Stimulated activated CD8-positive, alpha-beta memory T cell treated with anti-CD3 and anti-CD28 coated beads, Interleukin-2, amount 100 ng/mL, for 1 hour (primary cell): ENCODE results near the gene HSPA1L.

Experiments
- DNase-seq, 2 donors: peaks; one replicate each; pipeline ENCODE4 v3.0.0-alpha.2; 2020; ENCODE audit warnings: low read depth in 2 of 2

The HSPA1L gene

DNA sequence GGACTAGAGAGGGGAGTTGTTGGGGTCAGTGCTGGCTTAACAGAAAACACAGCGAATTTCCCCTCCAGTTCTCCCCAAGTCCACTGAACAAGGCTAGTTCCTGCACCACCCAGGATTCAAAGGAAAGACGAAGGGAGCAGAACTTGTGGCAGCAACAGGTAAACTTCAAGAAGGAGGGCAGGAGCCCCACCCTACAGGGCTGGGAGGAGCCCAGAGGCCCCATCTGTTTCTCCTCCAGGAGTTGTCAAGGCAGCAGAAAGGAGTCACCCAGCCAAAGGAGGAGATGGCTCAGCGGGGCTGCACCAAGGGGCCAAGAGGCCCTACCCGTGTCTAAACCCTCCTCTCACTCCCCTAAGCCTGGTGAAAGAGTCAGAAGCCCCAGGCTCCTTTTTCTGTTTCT, 50.9 kb downstream of the HSPA1L start:
- DNase-seq: no peak

DNA sequence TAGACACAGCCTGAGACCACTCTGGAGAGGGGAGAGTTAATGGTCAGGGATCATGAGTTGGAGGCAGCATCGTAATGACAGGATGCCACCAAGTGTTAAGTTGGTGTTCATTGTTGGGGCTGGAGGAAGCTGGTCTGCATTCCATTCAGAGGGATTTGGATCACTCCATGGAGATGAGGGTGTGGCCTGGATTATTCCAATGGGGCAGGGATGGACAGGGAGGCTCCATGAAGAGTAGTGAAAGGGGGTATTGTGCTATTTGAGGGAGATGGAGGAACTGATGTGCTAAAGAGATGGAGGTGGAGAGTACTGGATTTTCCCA, 51.5 kb downstream of the HSPA1L start:
- DNase-seq: no peak

- no peak for DNase-seq
These were observed 52.0 kb downstream of the HSPA1L start for GRCh38 chr6:31762878-31763618.

- DNase-seq: no peak
These were observed 52.7 kb downstream of the HSPA1L start, which contains the start of gene SAPCD1 for GRCh38 chr6:31762356-31762755. TSS of gene SAPCD1 (plus strand) at chr6:31762656. CDS start at chr6:31763055, 399 bp downstream.

DNA sequence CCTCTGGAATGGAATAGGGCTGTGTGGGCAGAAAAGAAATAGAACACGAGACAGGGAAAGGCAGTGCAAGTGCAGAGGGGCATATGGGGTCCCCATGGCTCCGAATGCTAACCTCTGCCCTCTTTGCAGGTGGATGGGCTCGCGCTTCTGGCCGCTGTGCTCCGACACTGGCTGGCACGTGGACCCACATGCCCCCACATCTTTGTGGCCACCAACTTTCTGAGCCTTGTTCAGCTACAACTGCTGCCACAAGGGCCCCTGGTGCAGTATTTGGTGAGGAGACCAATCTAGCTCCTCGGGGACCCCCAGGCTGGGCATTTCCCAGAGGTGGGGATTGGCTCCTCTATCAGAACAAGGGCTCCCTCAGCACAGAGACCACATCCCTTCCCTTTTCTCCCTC, 53.7 kb downstream of the HSPA1L start:
- DNase-seq: no peak

DNA sequence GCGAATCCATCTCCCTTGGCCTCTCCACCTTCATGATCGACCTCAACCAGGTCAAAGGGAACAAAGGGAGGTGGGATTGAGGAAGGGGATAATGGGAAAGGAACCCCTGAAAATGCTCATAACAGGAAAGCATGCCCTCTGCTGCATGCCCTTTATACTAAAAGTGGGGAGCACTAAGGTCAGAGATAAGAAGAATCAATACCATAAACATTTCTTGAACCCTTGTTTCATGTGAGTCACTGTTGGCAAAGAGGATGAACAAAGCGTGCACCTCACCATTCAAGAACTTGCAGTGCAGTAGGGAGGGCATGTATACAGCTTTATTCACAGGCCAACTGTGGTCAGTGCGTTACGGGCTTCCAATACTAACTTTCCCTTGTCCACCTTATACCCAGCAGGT, 54.3 kb downstream of the HSPA1L start:
- DNase-seq: no peak
